Gastroesophageal sphincter (tissue), 3 donors: ENCODE results near the gene TMEM132E.

Experiments
- CTCF ChIP-seq, 4 experiments: fragments of 200-600 bp in 2 of 4; fragments of 450-650 bp in 2 of 4; sonication (generic) in 1 of 4; IDR thresholded peaks; one replicate each; pipeline ENCODE4 v1.5.1; 2017 to 2019; ENCODE audit warnings: antibody characterized with exemption in 4 of 4, mild to moderate bottlenecking in 2 of 4, moderate library complexity in 2 of 4
- EP300 ChIP-seq: sonication (generic); formaldehyde crosslinking; IDR thresholded peaks from one replicate; pipeline ENCODE4 v1.6.1; 2017; ENCODE audit warnings: antibody characterized with exemption, mild to moderate bottlenecking

DNA sequence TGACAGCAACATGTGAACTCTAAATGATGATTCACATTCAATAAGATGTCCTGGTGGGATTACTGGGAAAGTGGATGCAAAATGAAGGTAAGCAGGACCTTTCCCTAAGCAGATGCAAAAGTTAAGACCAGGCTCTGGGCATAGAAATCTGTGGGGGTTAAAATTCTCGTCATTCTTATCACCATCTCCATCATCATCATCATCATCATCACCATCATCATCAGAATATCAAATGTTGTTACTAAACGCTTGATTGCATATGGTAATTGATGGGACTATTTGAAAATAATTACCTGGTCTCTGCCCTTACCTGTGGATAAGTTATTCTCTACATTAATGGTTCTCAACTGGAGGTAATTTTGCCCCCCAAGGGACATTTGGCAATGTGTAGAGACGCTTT, 41.9 kb upstream of the TMEM132E start:
- TF ChIP-seq CTCF (IDR thresholded peaks at IDR 0.05) (no peak), EP300 (no peak)
